WI38 (cell line): ENCODE measurements around the gene LCK.

Source experiments
- H3K4me3 ChIP-seq: 2 replicates; pipeline ENCODE4 v1.5.1; 2011; ENCODE audit warnings: low read depth, mild to moderate bottlenecking, control low read depth, low read length
- TF ChIP-seq, protein P1 (sequence below): IDR thresholded peaks from 2 replicates; pipeline ENCODE4 v1.5.1; 2012; ENCODE audit warnings: low read depth, mild to moderate bottlenecking, control low read depth, low read length

Gene LCK

DNA sequence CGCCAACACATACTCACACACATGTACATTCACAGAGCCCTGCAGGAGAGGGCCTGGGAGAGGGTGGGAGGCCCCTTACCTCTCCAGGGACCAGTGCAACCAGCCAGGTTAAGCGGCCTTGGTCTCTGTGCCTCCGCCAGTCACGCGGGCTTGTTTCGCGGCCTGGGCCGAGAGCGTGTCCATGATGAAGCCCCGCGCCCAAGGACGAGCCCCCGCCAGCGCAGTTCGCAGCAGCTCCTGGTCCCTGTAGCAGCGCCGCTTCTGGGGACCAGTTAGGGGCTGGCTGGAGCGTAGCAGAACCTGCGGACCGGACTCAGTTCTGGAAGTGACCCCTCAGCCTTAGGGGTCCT is 11.3 kb upstream of the LCK start:
- H3K4me3 ChIP-seq = no peak overlapping the region; the same call in 1 of the 2 replicates
- TF ChIP-seq, protein P1, sequence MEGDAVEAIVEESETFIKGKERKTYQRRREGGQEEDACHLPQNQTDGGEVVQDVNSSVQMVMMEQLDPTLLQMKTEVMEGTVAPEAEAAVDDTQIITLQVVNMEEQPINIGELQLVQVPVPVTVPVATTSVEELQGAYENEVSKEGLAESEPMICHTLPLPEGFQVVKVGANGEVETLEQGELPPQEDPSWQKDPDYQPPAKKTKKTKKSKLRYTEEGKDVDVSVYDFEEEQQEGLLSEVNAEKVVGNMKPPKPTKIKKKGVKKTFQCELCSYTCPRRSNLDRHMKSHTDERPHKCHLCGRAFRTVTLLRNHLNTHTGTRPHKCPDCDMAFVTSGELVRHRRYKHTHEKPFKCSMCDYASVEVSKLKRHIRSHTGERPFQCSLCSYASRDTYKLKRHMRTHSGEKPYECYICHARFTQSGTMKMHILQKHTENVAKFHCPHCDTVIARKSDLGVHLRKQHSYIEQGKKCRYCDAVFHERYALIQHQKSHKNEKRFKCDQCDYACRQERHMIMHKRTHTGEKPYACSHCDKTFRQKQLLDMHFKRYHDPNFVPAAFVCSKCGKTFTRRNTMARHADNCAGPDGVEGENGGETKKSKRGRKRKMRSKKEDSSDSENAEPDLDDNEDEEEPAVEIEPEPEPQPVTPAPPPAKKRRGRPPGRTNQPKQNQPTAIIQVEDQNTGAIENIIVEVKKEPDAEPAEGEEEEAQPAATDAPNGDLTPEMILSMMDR = no peak

DNA sequence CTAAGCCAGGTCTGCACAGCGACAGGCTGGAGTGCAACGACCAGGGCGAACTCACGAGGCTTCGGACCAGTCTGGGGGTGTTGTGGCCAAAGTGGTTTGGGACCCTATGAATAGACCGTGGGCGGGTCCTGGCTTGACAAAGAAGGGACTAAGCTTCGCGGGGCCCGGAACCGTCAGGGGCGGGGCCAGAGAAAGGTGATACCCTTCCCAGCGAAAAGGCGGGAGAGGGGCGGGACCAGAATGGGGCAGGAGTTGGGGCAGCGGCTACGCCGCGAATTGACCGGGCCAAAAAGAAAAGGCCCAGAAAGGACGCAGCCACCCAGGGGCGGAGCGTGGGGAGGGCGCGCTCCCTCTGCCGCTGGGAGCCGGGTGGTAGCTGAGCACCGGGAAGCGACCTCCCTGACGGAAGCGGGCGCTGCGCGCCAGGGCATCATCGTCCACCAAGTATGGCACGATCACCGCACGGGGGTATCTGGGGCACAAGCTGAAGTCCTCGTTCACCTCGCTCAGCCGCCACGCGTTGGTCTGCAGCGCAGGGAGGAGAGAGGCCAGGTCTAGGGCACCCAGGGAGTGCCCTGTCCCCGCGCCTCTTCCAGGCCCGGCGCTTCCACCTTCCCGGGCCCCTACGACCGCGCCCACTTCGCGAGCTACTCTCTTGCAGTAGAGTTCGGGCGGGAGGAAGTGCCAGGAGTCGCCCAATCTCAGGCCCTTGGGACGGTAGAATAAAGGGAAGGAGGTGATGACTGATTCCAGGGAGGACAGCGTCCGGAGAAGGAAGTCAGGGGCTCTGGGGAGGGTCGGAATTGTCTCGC is 10.7 kb upstream of the LCK start:
- TF ChIP-seq, protein P1 = peak; percentile 9; the same call in 1 of the 2 replicates
- peak overlapping the region; percentile 66 for H3K4me3 ChIP-seq

DNA sequence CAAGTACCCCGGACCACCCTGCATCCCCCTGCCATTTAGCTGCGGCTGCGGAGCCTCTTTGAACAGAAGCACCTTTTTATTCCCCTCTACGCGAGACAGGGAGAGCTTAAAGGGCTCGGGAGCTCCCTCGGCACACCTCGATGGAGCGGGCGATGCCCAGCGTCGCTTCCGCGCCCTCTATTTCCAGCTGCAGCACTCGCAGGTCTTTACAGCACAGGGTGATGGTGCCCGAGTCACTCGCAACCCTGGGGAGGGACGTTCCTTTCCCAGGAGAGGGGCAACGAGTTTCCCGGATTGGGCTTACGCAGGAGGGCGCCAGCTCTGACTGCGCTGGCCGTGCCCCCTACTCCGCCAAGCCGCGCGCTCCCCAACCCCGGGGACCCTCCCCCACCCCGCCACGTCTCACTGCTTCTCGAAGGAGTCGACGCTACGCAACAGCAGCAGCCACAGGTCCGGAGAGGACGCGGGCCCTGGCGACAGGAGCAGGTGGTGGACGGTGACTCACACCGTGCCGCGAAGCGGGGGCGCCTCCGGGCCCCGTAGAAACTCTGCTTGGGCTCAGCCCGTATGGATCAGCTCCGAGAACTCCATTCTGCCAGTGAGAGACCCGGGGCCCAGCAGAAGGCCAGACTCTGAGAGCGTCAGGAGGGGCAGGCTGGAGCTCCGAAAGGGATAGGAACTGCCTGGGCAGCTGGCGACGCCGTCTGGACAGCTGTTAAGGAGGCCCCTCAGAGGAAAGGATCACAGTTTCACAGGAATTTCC is 9.9 kb upstream of the LCK start:
- peak overlapping the region; percentile 66 for H3K4me3 ChIP-seq
- TF ChIP-seq, protein P1 = no peak

DNA sequence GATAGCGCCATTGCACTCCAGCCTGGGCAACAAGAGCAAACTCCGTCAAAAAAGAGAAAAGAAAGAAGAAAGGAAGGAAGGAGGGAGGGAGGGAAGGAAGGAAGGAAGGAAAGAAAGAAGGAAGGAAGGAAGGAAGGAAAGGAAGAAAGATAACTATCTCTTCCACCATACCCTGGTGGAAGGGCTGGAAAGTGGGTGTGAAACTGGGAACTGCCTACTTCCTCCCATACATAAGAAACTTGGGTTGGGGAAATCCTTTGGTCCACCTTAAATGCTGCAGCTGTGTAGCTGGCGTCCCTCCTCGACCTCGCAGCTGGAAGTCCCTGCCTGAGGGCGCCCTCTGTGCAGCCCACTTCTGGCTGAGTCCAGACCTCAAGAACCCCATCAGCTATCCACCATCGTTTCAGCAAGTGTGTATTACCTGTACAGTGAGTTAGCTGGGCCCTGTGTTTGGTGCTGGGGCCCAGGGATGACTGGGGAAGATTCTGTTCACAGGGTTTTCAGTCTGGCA is 8.7 kb upstream of the LCK start:
- TF ChIP-seq, protein P1 = no peak
- no peak overlapping the region for H3K4me3 ChIP-seq

DNA sequence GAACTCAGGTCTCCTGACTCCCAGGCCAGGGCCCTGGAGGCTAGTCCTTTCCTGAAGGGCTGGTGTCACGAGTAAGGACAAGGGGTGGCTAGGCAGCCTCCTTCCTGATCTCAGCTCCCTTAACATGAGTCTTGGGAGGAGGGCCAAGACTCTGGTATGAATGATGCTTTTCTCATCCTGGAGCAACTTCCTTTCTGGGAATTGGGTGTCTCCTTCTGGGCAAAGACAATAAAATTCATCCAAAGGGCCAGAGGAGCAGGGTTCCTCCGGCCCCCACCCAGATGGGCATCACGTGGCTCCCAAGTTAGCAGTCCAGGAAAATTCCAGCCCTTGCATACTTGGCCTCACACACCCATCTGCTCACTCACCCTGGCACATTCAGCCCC is 4.2 kb upstream of the LCK start, which contains the start of gene FAM167B:
TSS of gene FAM167B (plus strand) at position 335 of the 386 bp plus-strand sequence. CDS start 200 bp downstream, outside the sequence.
- no peak within 1 kb of the TSS for H3K4me3 ChIP-seq
- TF ChIP-seq, protein P1 = no peak

DNA sequence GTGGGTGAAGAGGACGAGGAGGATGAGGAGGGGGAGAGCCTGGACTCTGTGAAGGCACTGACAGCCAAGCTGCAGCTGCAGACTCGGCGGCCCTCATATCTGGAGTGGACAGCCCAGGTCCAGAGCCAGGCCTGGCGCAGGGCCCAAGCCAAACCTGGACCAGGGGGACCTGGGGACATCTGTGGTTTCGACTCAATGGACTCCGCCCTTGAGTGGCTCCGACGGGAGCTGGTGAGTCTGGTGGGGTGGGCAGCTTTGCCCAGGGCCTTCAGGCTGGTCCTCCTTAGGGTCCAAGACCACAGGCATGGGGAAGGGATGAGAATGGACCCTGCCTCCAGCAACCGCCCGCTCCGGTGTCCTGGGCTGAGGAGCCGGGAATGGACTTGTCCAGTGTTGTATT is 3.6 kb upstream of the LCK start:
- H3K4me3 ChIP-seq = no peak overlapping the region
- TF ChIP-seq, protein P1 = no peak
